Lung (tissue), 12 donors: ENCODE data around the gene VTI1A. TPM values are rescaled to one million over a fixed set of nuclear protein-coding genes. Genes with fewer than 3 reads are reported as not detected.

Experiments
- ATAC-seq: fragments of 200-7000 bp; cut with Tn5 transposase; one replicate; pipeline ENCODE4 v1.9.1; 2020; ENCODE audit warnings: moderate number of reproducible peaks; ENCODE audit not compliant: insufficient read depth, low FRiP score
- DNase-seq, 3 donors: peaks; one replicate each; pipeline ENCODE4 v3.0.0-alpha.2; 2013 to 2017
- H3K27ac ChIP-seq, 2 donors: one replicate each; pipeline ENCODE4 v1.5.1; 2013; ENCODE audit warnings: mild to moderate bottlenecking in 2 of 2, moderate library complexity in 2 of 2, control low read depth in 1 of 2, inconsistent platforms in 1 of 2, low read depth in 1 of 2, low read length in 1 of 2
- H3K27me3 ChIP-seq, 3 donors: one replicate each; pipeline ENCODE4 v1.5.1; 2013; ENCODE audit warnings: low read length in 2 of 3; ENCODE audit not compliant: control insufficient read depth in 3 of 3, insufficient read depth in 3 of 3
- H3K36me3 ChIP-seq, 4 donors: one replicate each; pipeline ENCODE4 v1.5.1; 2013; ENCODE audit warnings: low read length in 4 of 4, mild to moderate bottlenecking in 1 of 4, moderate library complexity in 1 of 4; ENCODE audit not compliant: control insufficient read depth in 4 of 4, insufficient read depth in 4 of 4
- H3K4me1 ChIP-seq, 5 donors: one replicate each; pipeline ENCODE4 v1.5.1; 2013; ENCODE audit warnings: low read length in 5 of 5, mild to moderate bottlenecking in 2 of 5, moderate library complexity in 1 of 5; ENCODE audit not compliant: control insufficient read depth in 5 of 5, insufficient read depth in 5 of 5
- H3K4me3 ChIP-seq: one replicate; pipeline ENCODE4 v1.5.1; 2013; ENCODE audit warnings: mild to moderate bottlenecking, control low read depth, moderate library complexity
- H3K9ac ChIP-seq, 2 donors: one replicate each; pipeline ENCODE4 v1.5.1; 2013; ENCODE audit warnings: low read length in 2 of 2, control low read depth in 1 of 2; ENCODE audit not compliant: insufficient read depth in 1 of 2
- H3K9me3 ChIP-seq, 4 donors: one replicate each; pipeline ENCODE4 v1.5.1; 2013; ENCODE audit warnings: low read length in 3 of 4, mild to moderate bottlenecking in 1 of 4, moderate library complexity in 1 of 4; ENCODE audit not compliant: control insufficient read depth in 4 of 4, insufficient read depth in 3 of 4
- WGBS, 2 donors: extraction: QIAGEN DNeasy Blood & Tissue Kit; methylation state at CpG; one replicate each; pipeline ENCODE4 v1.1.7; 2013; 5-methylcytosine and 5-hydroxymethylcytosine counted together
- polyA plus RNA-seq, 2 donors: library from polyadenylated mRNA; stranded (reverse); fragments of 200-250 nt; gene quantifications; one replicate each; pipeline ENCODE4 v1.2.1, GENCODE V29; 2013
- total RNA-seq, 2 donors: library from RNA; depleted of rRNA in 1 of 2; stranded (reverse); fragments of >200 nt in 1 of 2; gene quantifications; one replicate each; pipeline ENCODE4 v1.2.1, GENCODE V29; 2014 to 2021
- TF ChIP-seq, protein P1 (sequence below): IDR thresholded peaks from 2 replicates; pipeline ENCODE4 v1.5.1; 2012; ENCODE audit warnings: mild to moderate bottlenecking; ENCODE audit errors: control extremely low read depth, extremely low read depth
- donor health status: control.
- donor health status: control.
- donor health status: Bipolar disorder and iron deficiency.
- donor health status: healthy.
- donor health status: DM: yes; HTN: yes; CAD: no.

The VTI1A gene
- total and polyA plus RNA-seq, 4 donors: 9.2 to 48.2 (median 28.4) TPM

DNA sequence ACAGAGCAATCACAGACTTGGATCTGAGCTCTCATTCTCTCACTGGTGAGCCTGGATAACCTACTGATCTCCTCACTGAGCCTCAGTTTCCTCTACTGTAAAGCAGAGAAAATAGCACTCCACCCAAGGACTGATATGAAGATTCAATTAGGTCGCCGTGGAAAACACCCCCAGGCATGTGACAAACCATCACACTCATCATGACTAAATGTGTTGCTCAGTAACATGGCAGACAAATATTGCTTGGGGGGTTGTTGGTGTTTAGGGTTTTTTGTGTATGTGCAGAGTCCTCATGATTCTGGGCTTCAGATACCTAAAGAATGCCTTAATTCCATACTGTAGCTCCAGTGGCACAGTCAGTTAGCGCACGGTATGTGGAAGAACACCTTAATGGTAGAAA is 380.9 kb downstream of the VTI1A start:
- Histone ChIP-seq H3K27ac (no peak overlapping the region), H3K27me3 (no peaks in the 10 kb centered on the region), H3K4me1 (peaks cover 0 to 5% (median 0%) of the 10 kb centered on the region in 5 donors), H3K36me3 (peaks cover 0 to 1% (median 0%) of the 10 kb centered on the region in 4 donors), H3K9ac (no peak overlapping the region), H3K4me3 (no peak overlapping the region), H3K9me3 (no peaks in the 10 kb centered on the region)
- WGBS, 2 donors: 96 to 98% methylated on average over 4 of the region's 4 CpGs
- no peak for DNase-seq
- TF ChIP-seq, protein P1, sequence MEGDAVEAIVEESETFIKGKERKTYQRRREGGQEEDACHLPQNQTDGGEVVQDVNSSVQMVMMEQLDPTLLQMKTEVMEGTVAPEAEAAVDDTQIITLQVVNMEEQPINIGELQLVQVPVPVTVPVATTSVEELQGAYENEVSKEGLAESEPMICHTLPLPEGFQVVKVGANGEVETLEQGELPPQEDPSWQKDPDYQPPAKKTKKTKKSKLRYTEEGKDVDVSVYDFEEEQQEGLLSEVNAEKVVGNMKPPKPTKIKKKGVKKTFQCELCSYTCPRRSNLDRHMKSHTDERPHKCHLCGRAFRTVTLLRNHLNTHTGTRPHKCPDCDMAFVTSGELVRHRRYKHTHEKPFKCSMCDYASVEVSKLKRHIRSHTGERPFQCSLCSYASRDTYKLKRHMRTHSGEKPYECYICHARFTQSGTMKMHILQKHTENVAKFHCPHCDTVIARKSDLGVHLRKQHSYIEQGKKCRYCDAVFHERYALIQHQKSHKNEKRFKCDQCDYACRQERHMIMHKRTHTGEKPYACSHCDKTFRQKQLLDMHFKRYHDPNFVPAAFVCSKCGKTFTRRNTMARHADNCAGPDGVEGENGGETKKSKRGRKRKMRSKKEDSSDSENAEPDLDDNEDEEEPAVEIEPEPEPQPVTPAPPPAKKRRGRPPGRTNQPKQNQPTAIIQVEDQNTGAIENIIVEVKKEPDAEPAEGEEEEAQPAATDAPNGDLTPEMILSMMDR: no peak
- ATAC-seq: no peak

DNA sequence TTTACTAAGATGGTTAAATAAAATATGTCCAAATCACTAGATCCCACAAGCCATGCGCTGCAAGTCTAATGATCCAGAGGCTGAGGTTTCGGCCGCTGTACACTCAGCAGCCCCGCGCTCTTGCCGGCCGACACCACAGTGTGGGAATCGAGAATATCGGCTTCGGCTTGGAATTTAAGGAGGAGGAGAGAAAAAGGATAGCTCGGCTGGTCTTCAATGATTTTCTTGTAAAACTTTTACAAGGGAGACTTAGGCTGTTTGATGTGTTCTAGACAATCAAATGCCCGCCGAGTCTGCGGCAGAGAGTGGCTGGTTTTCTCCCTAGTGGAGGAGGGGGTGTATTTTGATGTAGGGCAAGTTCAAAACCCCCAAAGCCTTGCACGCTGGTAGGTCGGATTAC is 384.8 kb downstream of the VTI1A start:
- ATAC-seq (no peak), DNase-seq (no peak)
- Histone ChIP-seq H3K9ac (no peak overlapping the region), H3K36me3 (no peaks in the 10 kb centered on the region), H3K4me1 (peaks cover 0 to 19% (median 2%) of the 10 kb centered on the region in 5 donors), H3K27me3 (no peaks in the 10 kb centered on the region), H3K4me3 (no peak overlapping the region), H3K27ac (no peak overlapping the region), H3K9me3 (no peaks in the 10 kb centered on the region)
- TF ChIP-seq, protein P1: no peak
- 95 to 96% methylated on average over 16 of the region's 16 CpGs for WGBS, 2 donors

DNA sequence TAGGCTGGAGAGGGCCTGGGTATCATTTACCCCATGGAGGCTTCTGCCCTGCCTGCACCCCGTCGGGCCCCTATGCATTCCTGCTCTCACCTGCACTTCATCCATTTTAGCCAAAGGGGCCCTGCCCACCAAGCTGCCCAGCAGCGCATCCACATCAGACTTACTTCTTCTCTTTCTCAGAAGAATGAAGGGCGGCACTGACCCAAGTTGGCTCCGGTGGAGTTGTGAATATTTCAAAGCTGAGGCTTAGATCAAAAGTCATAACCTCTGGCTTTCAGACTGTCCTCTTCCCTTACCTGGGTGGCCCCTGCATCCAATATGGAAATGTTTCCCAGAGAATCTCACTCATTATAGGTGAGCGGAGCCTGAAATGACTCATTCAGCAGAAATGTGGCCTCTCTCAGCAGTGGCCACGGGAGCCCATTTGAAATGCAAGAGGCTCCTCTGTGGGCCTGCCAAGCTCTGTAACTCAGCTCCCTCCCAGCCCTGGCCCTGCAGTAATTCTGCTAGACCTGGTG is 385.4 kb downstream of the VTI1A start:
- ATAC-seq (no peak), DNase-seq (no peak)
- H3K27me3 ChIP-seq: no peaks in the 10 kb centered on the region
- no peak overlapping the region for H3K9ac ChIP-seq
- H3K36me3 ChIP-seq: no peaks in the 10 kb centered on the region
- no peak overlapping the region for H3K27ac ChIP-seq
- no peak overlapping the region for H3K4me3 ChIP-seq
- peaks cover 0 to 19% (median 2%) of the 10 kb centered on the region in 5 donors for H3K4me1 ChIP-seq
- H3K9me3 ChIP-seq: no peaks in the 10 kb centered on the region
- WGBS, 2 donors: 90 to 94% methylated on average over 7 of the region's 7 CpGs
- TF ChIP-seq, protein P1: no peak

DNA sequence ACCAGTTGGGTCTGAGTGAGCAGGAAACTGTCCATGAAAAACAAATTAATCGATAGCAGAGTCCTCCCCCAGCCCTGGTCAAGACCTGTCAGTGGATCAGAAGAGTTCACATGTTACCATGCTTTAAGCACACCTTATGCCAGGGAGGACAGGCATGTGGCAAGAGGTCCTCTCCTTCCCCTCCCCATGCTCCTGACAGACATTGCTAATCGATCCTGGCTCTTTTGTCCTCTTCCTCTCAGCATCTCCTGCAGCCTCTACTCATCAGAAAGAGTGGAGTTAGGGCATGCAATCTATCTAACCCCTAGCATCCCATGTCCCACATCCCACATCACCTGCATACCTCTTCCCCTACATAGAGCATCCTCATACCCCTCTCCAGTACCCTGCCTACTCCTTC is 385.9 kb downstream of the VTI1A start:
- no peak for ATAC-seq
- 92% methylated on average over 2 of the region's 2 CpGs for WGBS, 2 donors

More for the DNA sequence above, 385.9 kb downstream of the VTI1A start:
- H3K27me3 ChIP-seq: no peaks in the 10 kb centered on the region
- no peak overlapping the region for H3K27ac ChIP-seq
- DNase-seq: no peak
- H3K4me1 ChIP-seq: peaks cover 0 to 19% (median 2%) of the 10 kb centered on the region in 5 donors
- H3K4me3 ChIP-seq: no peak overlapping the region
- H3K36me3 ChIP-seq: no peaks in the 10 kb centered on the region
- H3K9me3 ChIP-seq: no peaks in the 10 kb centered on the region
- H3K9ac ChIP-seq: no peak overlapping the region
- TF ChIP-seq, protein P1: no peak
